Loucy (cell line): ENCODE results near the gene SDK2.

Experiments used
- CTCF ChIP-seq: fragments of 200-600 bp; sonication (generic); conservative IDR thresholded peaks from 2 replicates; pipeline ENCODE4 v1.5.1; 2014; ENCODE audit warnings: mild to moderate bottlenecking, antibody characterized with exemption, low read length
- EZH2phosphoT487 ChIP-seq: fragments of 200-600 bp; IDR thresholded peaks from 2 replicates; pipeline ENCODE4 v1.6.1; 2018; ENCODE audit warnings: antibody characterized with exemption, mild to moderate bottlenecking, moderate library complexity, borderline replicate concordance

GRCh38 chr17:73498886-73499554 lies 145.2 kb downstream of the SDK2 start:
- TF ChIP-seq CTCF (no peak), EZH2phosphoT487 (no peak)
